HEK293 (cell line): ENCODE data around the gene FRY.

ENCODE experiments used
- CTCF ChIA-PET: fragments of 350-600 bp; formaldehyde crosslinking; extraction: SDS; loops from one replicate; lab custom pipeline; 2021; ENCODE audit warnings: antibody characterized with exemption; lab: Yijun Ruan, JAX
- POLR2A ChIA-PET: fragments of 300-600 bp; formaldehyde crosslinking; extraction: SDS; loops from one replicate; lab custom pipeline; 2020; ENCODE audit warnings: antibody characterized with exemption, inconsistent platforms; lab: Yijun Ruan, JAX
- H3K27ac ChIP-seq: fragments of 200-500 bp; sonication (Bioruptor generic); 2 replicates; pipeline ENCODE4 v1.5.1; 2014; ENCODE audit warnings: low read depth, low read length, control low read depth, inconsistent platforms; ENCODE audit errors: extremely low read depth
- H3K36me3 ChIP-seq, 2 experiments: fragments of 200-500 bp in 1 of 2; sonication (Bioruptor generic) in 1 of 2; 1 replicate in 1 of 2; 2 replicates in 1 of 2; pipeline ENCODE4 v1.5.1; 2014 to 2017; ENCODE audit warnings: inconsistent platforms in 2 of 2, low read length in 2 of 2; ENCODE audit not compliant: control insufficient read depth in 2 of 2, insufficient read depth in 1 of 2
- H3K4me1 ChIP-seq: fragments of 200-500 bp; sonication (Bioruptor generic); 2 replicates; pipeline ENCODE4 v1.5.1; 2014; ENCODE audit warnings: mild to moderate bottlenecking, low read length, inconsistent platforms; ENCODE audit not compliant: control insufficient read depth, insufficient read depth
- H3K4me3 ChIP-seq: 2 replicates; pipeline ENCODE4 v1.5.1; 2011; ENCODE audit warnings: low read depth, mild to moderate bottlenecking, control low read depth, low read length, moderate library complexity
- H3K9me3 ChIP-seq: fragments of 200-500 bp; sonication (Bioruptor generic); 2 replicates; pipeline ENCODE4 v1.5.1; 2014; ENCODE audit warnings: low read depth, low read length, inconsistent platforms; ENCODE audit not compliant: control insufficient read depth, insufficient read depth
- ATF2 ChIP-seq: fragments of 450-650 bp; formaldehyde crosslinking; IDR thresholded peaks from 2 replicates; pipeline ENCODE4 v1.5.1; 2016; ENCODE audit warnings: missing biosample characterization, missing genetic modification characterization, low read depth
- GLIS1 ChIP-seq: fragments of 450-650 bp; formaldehyde crosslinking; IDR thresholded peaks from 2 replicates; pipeline ENCODE4 v1.5.1; 2016; ENCODE audit warnings: missing biosample characterization, missing genetic modification characterization
- INSM2 ChIP-seq: fragments of 450-650 bp; formaldehyde crosslinking; IDR thresholded peaks from 2 replicates; pipeline ENCODE4 v1.5.1; 2016; ENCODE audit warnings: missing biosample characterization, missing genetic modification characterization
- KLF1 ChIP-seq: fragments of 450-650 bp; formaldehyde crosslinking; IDR thresholded peaks from 2 replicates; pipeline ENCODE4 v1.5.1; 2016; ENCODE audit warnings: missing biosample characterization, missing genetic modification characterization
- MEIS1 ChIP-seq: sonication (generic); formaldehyde crosslinking; IDR thresholded peaks from 2 replicates; pipeline ENCODE4 v1.8.1; 2022; ENCODE audit warnings: missing genetic modification reagents, mild to moderate bottlenecking, borderline replicate concordance
- OVOL3 ChIP-seq: fragments of 450-650 bp; formaldehyde crosslinking; IDR thresholded peaks from 2 replicates; pipeline ENCODE4 v1.5.1; 2016; ENCODE audit warnings: missing biosample characterization, missing genetic modification characterization
- YY2 ChIP-seq: fragments of 450-650 bp; formaldehyde crosslinking; IDR thresholded peaks from 2 replicates; pipeline ENCODE4 v1.5.1; 2016; ENCODE audit warnings: missing biosample characterization, missing genetic modification characterization
- ZBTB1 ChIP-seq: fragments of 450-650 bp; formaldehyde crosslinking; IDR thresholded peaks from 2 replicates; pipeline ENCODE4 v1.5.1; 2016; ENCODE audit warnings: missing biosample characterization, missing genetic modification characterization
- ZBTB8A ChIP-seq: fragments of 450-650 bp; formaldehyde crosslinking; IDR thresholded peaks from 2 replicates; pipeline ENCODE4 v1.5.1; 2016; ENCODE audit warnings: missing biosample characterization, missing genetic modification characterization
- ZNF112 ChIP-seq: fragments of 450-650 bp; formaldehyde crosslinking; IDR thresholded peaks from 2 replicates; pipeline ENCODE4 v1.5.0; 2017; ENCODE audit warnings: missing biosample characterization, missing genetic modification characterization
- ZNF211 ChIP-seq: fragments of 450-650 bp; formaldehyde crosslinking; IDR thresholded peaks from 2 replicates; pipeline ENCODE4 v1.5.1; 2016; ENCODE audit warnings: low read depth, missing biosample characterization, missing genetic modification characterization
- ZNF366 ChIP-seq: fragments of 450-650 bp; formaldehyde crosslinking; conservative IDR thresholded peaks from 2 replicates; pipeline ENCODE4 v1.5.1; 2016; ENCODE audit warnings: missing biosample characterization, missing genetic modification characterization
- ZNF394 ChIP-seq: fragments of 450-650 bp; formaldehyde crosslinking; IDR thresholded peaks from 2 replicates; pipeline ENCODE4 v1.5.1; 2016; ENCODE audit warnings: missing biosample characterization, missing genetic modification characterization, mild to moderate bottlenecking, moderate library complexity, borderline replicate concordance
- ZNF473 ChIP-seq: fragments of 450-650 bp; formaldehyde crosslinking; IDR thresholded peaks from 2 replicates; pipeline ENCODE4 v1.5.1; 2017; ENCODE audit warnings: missing biosample characterization, missing genetic modification characterization
- ZNF521 ChIP-seq: fragments of 450-650 bp; formaldehyde crosslinking; IDR thresholded peaks from 2 replicates; pipeline ENCODE4 v1.5.1; 2017; ENCODE audit warnings: missing biosample characterization, mild to moderate bottlenecking, missing genetic modification characterization
- ZNF571 ChIP-seq: fragments of 450-650 bp; formaldehyde crosslinking; IDR thresholded peaks from 2 replicates; pipeline ENCODE4 v1.5.0; 2017; ENCODE audit warnings: missing biosample characterization, missing genetic modification characterization
- ZNF600 ChIP-seq: fragments of 450-650 bp; formaldehyde crosslinking; IDR thresholded peaks from 2 replicates; pipeline ENCODE4 v1.5.1; 2016; ENCODE audit warnings: missing biosample characterization, missing genetic modification characterization
- ZNF623 ChIP-seq: fragments of 450-650 bp; formaldehyde crosslinking; IDR thresholded peaks from 2 replicates; pipeline ENCODE4 v1.5.1; 2016; ENCODE audit warnings: missing biosample characterization, missing genetic modification characterization
- ZNF624 ChIP-seq: fragments of 450-650 bp; formaldehyde crosslinking; IDR thresholded peaks from 2 replicates; pipeline ENCODE4 v1.5.1; 2017; ENCODE audit warnings: missing biosample characterization, missing genetic modification characterization
- ZNF837 ChIP-seq: fragments of 450-650 bp; formaldehyde crosslinking; IDR thresholded peaks from 2 replicates; pipeline ENCODE4 v1.5.1; 2016; ENCODE audit warnings: missing biosample characterization, missing genetic modification characterization
- ZNF843 ChIP-seq: fragments of 450-650 bp; formaldehyde crosslinking; IDR thresholded peaks from 2 replicates; pipeline ENCODE4 v1.5.1; 2016; ENCODE audit warnings: missing biosample characterization, missing genetic modification characterization
- ZSCAN16 ChIP-seq: fragments of 450-650 bp; formaldehyde crosslinking; IDR thresholded peaks from 2 replicates; pipeline ENCODE4 v1.5.1; 2016; ENCODE audit warnings: missing biosample characterization, missing genetic modification characterization
- ZSCAN23 ChIP-seq: fragments of 450-650 bp; formaldehyde crosslinking; IDR thresholded peaks from 2 replicates; pipeline ENCODE4 v1.5.1; 2016; ENCODE audit warnings: missing biosample characterization, missing genetic modification characterization
- TF ChIP-seq, protein P1 (sequence below): fragments of 450-650 bp; formaldehyde crosslinking; IDR thresholded peaks from 2 replicates; pipeline ENCODE4 v1.5.1; 2016; ENCODE audit warnings: missing biosample characterization, missing genetic modification characterization
- TF ChIP-seq, protein P2 (sequence below): fragments of 450-650 bp; formaldehyde crosslinking; IDR thresholded peaks from 2 replicates; pipeline ENCODE4 v1.5.1; 2017; ENCODE audit warnings: missing biosample characterization, missing genetic modification characterization
- TF ChIP-seq, protein P3 (sequence below): sonication (generic); formaldehyde crosslinking; IDR thresholded peaks from 2 replicates; pipeline ENCODE4 v1.8.1; 2022; ENCODE audit warnings: mild to moderate bottlenecking, moderate library complexity, missing genetic modification reagents

The FRY gene

GRCh38 chr13:32013181-32013580 is 18.4 kb upstream of the FRY start:
- Histone ChIP-seq H3K4me1 (no peaks in the 10 kb centered on the region), H3K36me3 (no peaks in the 10 kb centered on the region), H3K4me3 (no peak overlapping the region), H3K9me3 (no peaks in the 10 kb centered on the region), H3K27ac (no peak overlapping the region)
- ChIA-PET CTCF (interaction anchor here (0.7 to 1.0 kb wide), 2 partner anchors 8 to 12 kb away, joined by 3 to 5 read pairs; no protein-coding TSS in a partner anchor), POLR2A (no interaction called here)
- TF ChIP-seq ZSCAN23 (tag by site-specific recombination) (no peak), ZBTB8A (tag by site-specific recombination) (no peak), KLF1 (tag by site-specific recombination) (no peak), ZNF473 (tag by site-specific recombination) (no peak), ATF2 (no peak), ZNF211 (no peak), ZNF623 (tag by site-specific recombination) (no peak), GLIS1 (tag by site-specific recombination) (no peak), ZNF112 (tag by site-specific recombination) (no peak)
- TF ChIP-seq, protein P1, sequence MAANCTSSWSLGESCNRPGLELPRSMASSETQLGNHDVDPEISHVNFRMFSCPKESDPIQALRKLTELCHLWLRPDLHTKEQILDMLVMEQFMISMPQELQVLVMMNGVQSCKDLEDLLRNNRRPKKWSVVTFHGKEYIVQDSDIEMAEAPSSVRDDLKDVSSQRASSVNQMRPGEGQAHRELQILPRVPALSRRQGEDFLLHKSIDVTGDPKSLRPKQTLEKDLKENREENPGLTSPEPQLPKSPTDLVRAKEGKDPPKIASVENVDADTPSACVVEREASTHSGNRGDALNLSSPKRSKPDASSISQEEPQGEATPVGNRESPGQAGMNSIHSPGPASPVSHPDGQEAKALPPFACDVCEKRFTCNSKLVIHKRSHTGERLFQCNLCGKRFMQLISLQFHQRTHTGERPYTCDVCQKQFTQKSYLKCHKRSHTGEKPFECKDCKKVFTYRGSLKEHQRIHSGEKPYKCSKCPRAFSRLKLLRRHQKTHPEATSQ (tag by site-specific recombination) = no peak
- TF ChIP-seq, protein P2, sequence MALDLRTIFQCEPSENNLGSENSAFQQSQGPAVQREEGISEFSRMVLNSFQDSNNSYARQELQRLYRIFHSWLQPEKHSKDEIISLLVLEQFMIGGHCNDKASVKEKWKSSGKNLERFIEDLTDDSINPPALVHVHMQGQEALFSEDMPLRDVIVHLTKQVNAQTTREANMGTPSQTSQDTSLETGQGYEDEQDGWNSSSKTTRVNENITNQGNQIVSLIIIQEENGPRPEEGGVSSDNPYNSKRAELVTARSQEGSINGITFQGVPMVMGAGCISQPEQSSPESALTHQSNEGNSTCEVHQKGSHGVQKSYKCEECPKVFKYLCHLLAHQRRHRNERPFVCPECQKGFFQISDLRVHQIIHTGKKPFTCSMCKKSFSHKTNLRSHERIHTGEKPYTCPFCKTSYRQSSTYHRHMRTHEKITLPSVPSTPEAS = no peak

DNA sequence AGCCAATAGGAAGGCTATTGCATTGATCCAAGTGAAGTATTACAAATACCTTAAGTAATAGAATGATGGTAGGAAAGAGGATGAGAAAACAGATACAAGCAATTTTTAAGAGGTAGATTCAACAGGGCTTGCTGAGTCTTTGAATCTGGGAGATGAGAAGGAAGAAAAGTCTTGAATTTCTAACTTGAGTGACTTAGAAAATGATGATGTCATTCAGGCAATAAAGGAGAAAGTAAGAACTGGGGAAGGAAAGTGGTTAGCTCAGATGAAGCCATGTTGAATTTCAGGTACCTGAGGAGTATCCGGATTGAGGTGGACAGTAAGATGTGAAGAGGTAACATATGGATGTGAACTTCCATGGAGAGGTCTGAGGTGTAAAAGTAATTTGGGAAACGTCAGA is 15.5 kb upstream of the FRY start:
- TF ChIP-seq ZNF837 = no peak
- peak; percentile 57 for TF ChIP-seq ATF2
- POLR2A ChIA-PET = no interaction called here
- H3K27ac ChIP-seq = no peak overlapping the region
- no peaks in the 10 kb centered on the region for H3K4me1 ChIP-seq
- no peak overlapping the region for H3K4me3 ChIP-seq
- H3K9me3 ChIP-seq = no peaks in the 10 kb centered on the region
- CTCF ChIA-PET = interaction anchor here (2.3 kb wide), 1 partner anchor 106 kb away, joined by 6 read pairs; no protein-coding TSS in a partner anchor
- no peaks in the 10 kb centered on the region for H3K36me3 ChIP-seq

DNA sequence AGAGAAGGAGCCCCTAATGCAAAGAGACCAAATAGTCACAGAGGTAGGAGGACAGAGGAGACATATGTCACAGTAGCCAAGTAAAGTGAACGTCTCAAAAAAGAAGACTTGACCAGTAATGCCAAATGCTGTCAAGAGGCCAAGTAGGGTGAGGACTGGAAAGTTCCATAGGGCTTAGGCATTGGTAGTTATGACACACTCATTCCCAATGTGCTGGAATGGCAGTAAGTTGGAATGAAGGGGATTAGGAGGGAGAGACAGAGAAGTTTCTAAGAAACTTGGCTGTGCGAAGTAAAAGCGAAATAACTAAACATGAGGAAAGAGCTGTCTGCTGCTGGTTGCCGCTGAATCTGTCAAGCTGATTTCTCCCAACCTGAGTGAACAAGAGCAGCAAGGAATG is 14.9 kb upstream of the FRY start:
- ChIA-PET CTCF (interaction anchor here (0.6 to 2.3 kb wide), 2 partner anchors 107 to 220 kb away, joined by 4 to 6 read pairs; no protein-coding TSS in a partner anchor), POLR2A (no interaction called here)
- Histone ChIP-seq H3K27ac (no peak overlapping the region), H3K9me3 (no peaks in the 10 kb centered on the region), H3K4me3 (no peak overlapping the region), H3K36me3 (no peaks in the 10 kb centered on the region), H3K4me1 (no peaks in the 10 kb centered on the region)
- TF ChIP-seq MEIS1 = no peak
- TF ChIP-seq ZNF366 (tag by site-specific recombination) = no peak
- TF ChIP-seq ZNF571 = no peak
- TF ChIP-seq ZBTB8A (tag by site-specific recombination) = no peak
- no peak for TF ChIP-seq ZNF843 (tag by site-specific recombination)
- TF ChIP-seq ZNF521 (tag by site-specific recombination) = no peak
- no peak for TF ChIP-seq YY2 (tag by site-specific recombination)
- no peak for TF ChIP-seq ZNF600 (tag by site-specific recombination)
- no peak for TF ChIP-seq ZNF394
- TF ChIP-seq OVOL3 (tag by site-specific recombination) = no peak
- no peak for TF ChIP-seq ZNF624 (tag by site-specific recombination)
- TF ChIP-seq ZBTB1 (tag by site-specific recombination) = no peak
- TF ChIP-seq, protein P3, sequence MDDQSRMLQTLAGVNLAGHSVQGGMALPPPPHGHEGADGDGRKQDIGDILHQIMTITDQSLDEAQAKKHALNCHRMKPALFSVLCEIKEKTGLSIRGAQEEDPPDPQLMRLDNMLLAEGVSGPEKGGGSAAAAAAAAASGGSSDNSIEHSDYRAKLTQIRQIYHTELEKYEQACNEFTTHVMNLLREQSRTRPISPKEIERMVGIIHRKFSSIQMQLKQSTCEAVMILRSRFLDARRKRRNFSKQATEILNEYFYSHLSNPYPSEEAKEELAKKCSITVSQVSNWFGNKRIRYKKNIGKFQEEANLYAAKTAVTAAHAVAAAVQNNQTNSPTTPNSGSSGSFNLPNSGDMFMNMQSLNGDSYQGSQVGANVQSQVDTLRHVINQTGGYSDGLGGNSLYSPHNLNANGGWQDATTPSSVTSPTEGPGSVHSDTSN (CRISPR knock-in tag) = no peak
- no peak for TF ChIP-seq ZSCAN16 (tag by site-specific recombination)
- TF ChIP-seq INSM2 (tag by site-specific recombination) = no peak
